Measurements from ENCODE around the gene INSIG1. TPM values are rescaled to one million over a fixed set of nuclear protein-coding genes. Genes with fewer than 3 reads are reported as not detected.

INSIG1 gene
- total and polyA plus RNA-seq, 2 experiments from 2014 or later: 70.3 to 131 TPM

DNA sequence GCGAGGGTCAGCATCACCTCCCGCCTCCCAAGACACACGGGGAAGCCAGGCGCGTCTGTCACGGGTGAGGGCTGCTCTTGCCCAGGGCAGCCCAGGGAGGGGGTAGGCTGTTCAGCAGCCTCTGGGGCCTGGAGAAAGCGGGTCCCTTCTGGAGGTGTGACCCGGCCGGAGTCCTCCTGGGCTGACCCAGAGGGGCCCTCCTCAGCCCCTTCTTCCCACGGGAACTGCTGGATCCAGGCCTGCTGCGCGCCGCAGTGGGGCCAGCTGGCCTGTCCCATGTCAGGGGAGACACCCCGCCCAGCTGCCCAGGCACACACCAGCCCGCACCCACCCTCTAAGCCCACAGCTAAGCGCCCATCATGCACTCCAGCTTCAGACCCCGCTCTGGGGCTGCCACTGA is 41.8 kb downstream of the INSIG1 start:
- no peaks in the 10 kb centered on the region for H3K4me1 ChIP-seq (ENCODE audit: insufficient read depth)
- no peaks in the 10 kb centered on the region for H4K20me1 ChIP-seq (replicated peaks; ENCODE audit: insufficient read depth)
- no peak overlapping the region for H3K27ac Mint-ChIP-seq
- H3K79me2 ChIP-seq (replicated peaks; ENCODE audit: insufficient read depth): no peaks in the 10 kb centered on the region
- H3K36me3 Mint-ChIP-seq (ENCODE audit: low read depth): no peaks in the 10 kb centered on the region; the same call in 2 of the 3 replicates
- H2AFZ ChIP-seq: no peak overlapping the region
- no peaks in the 10 kb centered on the region for H3F3A ChIP-seq (replicated peaks; ENCODE audit: low read depth)
- no peaks in the 10 kb centered on the region for H3K27me3 ChIP-seq (ENCODE audit: insufficient read depth)
- H3K36me3 ChIP-seq (ENCODE audit: insufficient read depth): no peaks in the 10 kb centered on the region
- ATAC-seq (no peak; the same call in 2 of the 3 replicates), DNase-seq (ENCODE audit: low spot score) (no peak)
- H3K27ac ChIP-seq (ENCODE audit: low read depth): no peak overlapping the region
- no peak overlapping the region for H3K4me3 ChIP-seq
- TF ChIP-seq EZH2phosphoT487 (IDR thresholded peaks at IDR 0.05; ENCODE audit: unreplicated experiment) (no peak), ZNF114 (CRISPR knock-in tag; IDR thresholded peaks at IDR 0.05) (no peak), ZNF331 (CRISPR knock-in tag; IDR thresholded peaks at IDR 0.05; ENCODE audit: low read depth) (no peak), POLR2AphosphoS5 (IDR thresholded peaks at IDR 0.05; ENCODE audit: low read depth) (no peak), NANOG (IDR thresholded peaks at IDR 0.05; ENCODE audit: borderline replicate concordance) (no peak), STAT1 (IDR thresholded peaks at IDR 0.05; ENCODE audit: unreplicated experiment) (no peak)
- TF ChIP-seq, protein P1, sequence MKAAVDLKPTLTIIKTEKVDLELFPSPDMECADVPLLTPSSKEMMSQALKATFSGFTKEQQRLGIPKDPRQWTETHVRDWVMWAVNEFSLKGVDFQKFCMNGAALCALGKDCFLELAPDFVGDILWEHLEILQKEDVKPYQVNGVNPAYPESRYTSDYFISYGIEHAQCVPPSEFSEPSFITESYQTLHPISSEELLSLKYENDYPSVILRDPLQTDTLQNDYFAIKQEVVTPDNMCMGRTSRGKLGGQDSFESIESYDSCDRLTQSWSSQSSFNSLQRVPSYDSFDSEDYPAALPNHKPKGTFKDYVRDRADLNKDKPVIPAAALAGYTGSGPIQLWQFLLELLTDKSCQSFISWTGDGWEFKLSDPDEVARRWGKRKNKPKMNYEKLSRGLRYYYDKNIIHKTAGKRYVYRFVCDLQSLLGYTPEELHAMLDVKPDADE (IDR thresholded peaks at IDR 0.05): no peak
- TF ChIP-seq, protein P2, sequence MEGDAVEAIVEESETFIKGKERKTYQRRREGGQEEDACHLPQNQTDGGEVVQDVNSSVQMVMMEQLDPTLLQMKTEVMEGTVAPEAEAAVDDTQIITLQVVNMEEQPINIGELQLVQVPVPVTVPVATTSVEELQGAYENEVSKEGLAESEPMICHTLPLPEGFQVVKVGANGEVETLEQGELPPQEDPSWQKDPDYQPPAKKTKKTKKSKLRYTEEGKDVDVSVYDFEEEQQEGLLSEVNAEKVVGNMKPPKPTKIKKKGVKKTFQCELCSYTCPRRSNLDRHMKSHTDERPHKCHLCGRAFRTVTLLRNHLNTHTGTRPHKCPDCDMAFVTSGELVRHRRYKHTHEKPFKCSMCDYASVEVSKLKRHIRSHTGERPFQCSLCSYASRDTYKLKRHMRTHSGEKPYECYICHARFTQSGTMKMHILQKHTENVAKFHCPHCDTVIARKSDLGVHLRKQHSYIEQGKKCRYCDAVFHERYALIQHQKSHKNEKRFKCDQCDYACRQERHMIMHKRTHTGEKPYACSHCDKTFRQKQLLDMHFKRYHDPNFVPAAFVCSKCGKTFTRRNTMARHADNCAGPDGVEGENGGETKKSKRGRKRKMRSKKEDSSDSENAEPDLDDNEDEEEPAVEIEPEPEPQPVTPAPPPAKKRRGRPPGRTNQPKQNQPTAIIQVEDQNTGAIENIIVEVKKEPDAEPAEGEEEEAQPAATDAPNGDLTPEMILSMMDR (conservative IDR thresholded peaks at IDR 0.05; ENCODE audit: low read depth in 2 of 2): no peak
- TF ChIP-seq, protein P3, sequence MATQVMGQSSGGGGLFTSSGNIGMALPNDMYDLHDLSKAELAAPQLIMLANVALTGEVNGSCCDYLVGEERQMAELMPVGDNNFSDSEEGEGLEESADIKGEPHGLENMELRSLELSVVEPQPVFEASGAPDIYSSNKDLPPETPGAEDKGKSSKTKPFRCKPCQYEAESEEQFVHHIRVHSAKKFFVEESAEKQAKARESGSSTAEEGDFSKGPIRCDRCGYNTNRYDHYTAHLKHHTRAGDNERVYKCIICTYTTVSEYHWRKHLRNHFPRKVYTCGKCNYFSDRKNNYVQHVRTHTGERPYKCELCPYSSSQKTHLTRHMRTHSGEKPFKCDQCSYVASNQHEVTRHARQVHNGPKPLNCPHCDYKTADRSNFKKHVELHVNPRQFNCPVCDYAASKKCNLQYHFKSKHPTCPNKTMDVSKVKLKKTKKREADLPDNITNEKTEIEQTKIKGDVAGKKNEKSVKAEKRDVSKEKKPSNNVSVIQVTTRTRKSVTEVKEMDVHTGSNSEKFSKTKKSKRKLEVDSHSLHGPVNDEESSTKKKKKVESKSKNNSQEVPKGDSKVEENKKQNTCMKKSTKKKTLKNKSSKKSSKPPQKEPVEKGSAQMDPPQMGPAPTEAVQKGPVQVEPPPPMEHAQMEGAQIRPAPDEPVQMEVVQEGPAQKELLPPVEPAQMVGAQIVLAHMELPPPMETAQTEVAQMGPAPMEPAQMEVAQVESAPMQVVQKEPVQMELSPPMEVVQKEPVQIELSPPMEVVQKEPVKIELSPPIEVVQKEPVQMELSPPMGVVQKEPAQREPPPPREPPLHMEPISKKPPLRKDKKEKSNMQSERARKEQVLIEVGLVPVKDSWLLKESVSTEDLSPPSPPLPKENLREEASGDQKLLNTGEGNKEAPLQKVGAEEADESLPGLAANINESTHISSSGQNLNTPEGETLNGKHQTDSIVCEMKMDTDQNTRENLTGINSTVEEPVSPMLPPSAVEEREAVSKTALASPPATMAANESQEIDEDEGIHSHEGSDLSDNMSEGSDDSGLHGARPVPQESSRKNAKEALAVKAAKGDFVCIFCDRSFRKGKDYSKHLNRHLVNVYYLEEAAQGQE (IDR thresholded peaks at IDR 0.05; ENCODE audit: unreplicated experiment): no peak
- TF ChIP-seq, protein P4, sequence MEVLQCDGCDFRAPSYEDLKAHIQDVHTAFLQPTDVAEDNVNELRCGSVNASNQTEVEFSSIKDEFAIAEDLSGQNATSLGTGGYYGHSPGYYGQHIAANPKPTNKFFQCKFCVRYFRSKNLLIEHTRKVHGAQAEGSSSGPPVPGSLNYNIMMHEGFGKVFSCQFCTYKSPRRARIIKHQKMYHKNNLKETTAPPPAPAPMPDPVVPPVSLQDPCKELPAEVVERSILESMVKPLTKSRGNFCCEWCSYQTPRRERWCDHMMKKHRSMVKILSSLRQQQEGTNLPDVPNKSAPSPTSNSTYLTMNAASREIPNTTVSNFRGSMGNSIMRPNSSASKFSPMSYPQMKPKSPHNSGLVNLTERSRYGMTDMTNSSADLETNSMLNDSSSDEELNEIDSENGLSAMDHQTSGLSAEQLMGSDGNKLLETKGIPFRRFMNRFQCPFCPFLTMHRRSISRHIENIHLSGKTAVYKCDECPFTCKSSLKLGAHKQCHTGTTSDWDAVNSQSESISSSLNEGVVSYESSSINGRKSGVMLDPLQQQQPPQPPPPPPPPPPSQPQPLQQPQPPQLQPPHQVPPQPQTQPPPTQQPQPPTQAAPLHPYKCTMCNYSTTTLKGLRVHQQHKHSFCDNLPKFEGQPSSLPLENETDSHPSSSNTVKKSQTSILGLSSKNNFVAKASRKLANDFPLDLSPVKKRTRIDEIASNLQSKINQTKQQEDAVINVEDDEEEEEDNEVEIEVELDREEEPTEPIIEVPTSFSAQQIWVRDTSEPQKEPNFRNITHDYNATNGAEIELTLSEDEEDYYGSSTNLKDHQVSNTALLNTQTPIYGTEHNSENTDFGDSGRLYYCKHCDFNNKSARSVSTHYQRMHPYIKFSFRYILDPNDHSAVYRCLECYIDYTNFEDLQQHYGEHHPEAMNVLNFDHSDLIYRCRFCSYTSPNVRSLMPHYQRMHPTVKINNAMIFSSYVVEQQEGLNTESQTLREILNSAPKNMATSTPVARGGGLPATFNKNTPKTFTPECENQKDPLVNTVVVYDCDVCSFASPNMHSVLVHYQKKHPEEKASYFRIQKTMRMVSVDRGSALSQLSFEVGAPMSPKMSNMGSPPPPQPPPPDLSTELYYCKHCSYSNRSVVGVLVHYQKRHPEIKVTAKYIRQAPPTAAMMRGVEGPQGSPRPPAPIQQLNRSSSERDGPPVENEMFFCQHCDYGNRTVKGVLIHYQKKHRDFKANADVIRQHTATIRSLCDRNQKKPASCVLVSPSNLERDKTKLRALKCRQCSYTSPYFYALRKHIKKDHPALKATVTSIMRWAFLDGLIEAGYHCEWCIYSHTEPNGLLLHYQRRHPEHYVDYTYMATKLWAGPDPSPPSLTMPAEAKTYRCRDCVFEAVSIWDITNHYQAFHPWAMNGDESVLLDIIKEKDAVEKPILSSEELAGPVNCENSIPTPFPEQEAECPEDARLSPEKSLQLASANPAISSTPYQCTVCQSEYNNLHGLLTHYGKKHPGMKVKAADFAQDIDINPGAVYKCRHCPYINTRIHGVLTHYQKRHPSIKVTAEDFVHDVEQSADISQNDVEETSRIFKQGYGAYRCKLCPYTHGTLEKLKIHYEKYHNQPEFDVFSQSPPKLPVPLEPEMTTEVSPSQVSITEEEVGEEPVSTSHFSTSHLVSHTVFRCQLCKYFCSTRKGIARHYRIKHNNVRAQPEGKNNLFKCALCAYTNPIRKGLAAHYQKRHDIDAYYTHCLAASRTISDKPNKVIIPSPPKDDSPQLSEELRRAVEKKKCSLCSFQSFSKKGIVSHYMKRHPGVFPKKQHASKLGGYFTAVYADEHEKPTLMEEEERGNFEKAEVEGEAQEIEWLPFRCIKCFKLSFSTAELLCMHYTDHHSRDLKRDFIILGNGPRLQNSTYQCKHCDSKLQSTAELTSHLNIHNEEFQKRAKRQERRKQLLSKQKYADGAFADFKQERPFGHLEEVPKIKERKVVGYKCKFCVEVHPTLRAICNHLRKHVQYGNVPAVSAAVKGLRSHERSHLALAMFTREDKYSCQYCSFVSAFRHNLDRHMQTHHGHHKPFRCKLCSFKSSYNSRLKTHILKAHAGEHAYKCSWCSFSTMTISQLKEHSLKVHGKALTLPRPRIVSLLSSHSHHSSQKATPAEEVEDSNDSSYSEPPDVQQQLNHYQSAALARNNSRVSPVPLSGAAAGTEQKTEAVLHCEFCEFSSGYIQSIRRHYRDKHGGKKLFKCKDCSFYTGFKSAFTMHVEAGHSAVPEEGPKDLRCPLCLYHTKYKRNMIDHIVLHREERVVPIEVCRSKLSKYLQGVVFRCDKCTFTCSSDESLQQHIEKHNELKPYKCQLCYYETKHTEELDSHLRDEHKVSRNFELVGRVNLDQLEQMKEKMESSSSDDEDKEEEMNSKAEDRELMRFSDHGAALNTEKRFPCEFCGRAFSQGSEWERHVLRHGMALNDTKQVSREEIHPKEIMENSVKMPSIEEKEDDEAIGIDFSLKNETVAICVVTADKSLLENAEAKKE (CRISPR knock-in tag; IDR thresholded peaks at IDR 0.05): no peak
- H3K4me1 Mint-ChIP-seq: 0 out of 3 replicates have a peak, but pooled peaks cover 3% of the 10 kb centered on the region
- no peak overlapping the region for H3K4me2 ChIP-seq
- H3K27me3 Mint-ChIP-seq (ENCODE audit: insufficient read depth, low read depth, poor library complexity): peaks cover 2% of the 10 kb centered on the region
- H3K9me2 ChIP-seq (ENCODE audit: insufficient read depth): no peaks in the 10 kb centered on the region
- no peaks in the 10 kb centered on the region; the same call in 2 of the 3 replicates for H3K9me3 Mint-ChIP-seq
- H3K4me3 Mint-ChIP-seq: no peak overlapping the region

All from GM23338 (cell line).